WTC11 (cell line): Measurements from ENCODE around the gene AKT2.

ENCODE experiments used
- JUN ChIP-seq: sonication (generic); formaldehyde crosslinking; IDR thresholded peaks from 2 replicates; pipeline ENCODE4 v1.8.0; 2023; ENCODE audit warnings: mild to moderate bottlenecking, missing genetic modification reagents
- TEAD4 ChIP-seq: sonication (generic); formaldehyde crosslinking; IDR thresholded peaks from 2 replicates; pipeline ENCODE4 v1.8.0; 2022; ENCODE audit warnings: mild to moderate bottlenecking, missing genetic modification reagents
- ZBTB43 ChIP-seq: sonication (generic); formaldehyde crosslinking; IDR thresholded peaks from 2 replicates; pipeline ENCODE4 v1.8.1; 2023; ENCODE audit warnings: mild to moderate bottlenecking, missing genetic modification reagents
- ZNF121 ChIP-seq: sonication (generic); formaldehyde crosslinking; IDR thresholded peaks from 2 replicates; pipeline ENCODE4 v1.8.0; 2023; ENCODE audit warnings: missing genetic modification reagents
- TF ChIP-seq, protein P1 (sequence below): sonication (generic); formaldehyde crosslinking; IDR thresholded peaks from 2 replicates; pipeline ENCODE4 v1.8.0; 2022; ENCODE audit warnings: mild to moderate bottlenecking, missing genetic modification reagents
- TF ChIP-seq, protein P2 (sequence below): fragments of 200-600 bp; IDR thresholded peaks from 2 replicates; pipeline ENCODE4 v1.8.0; 2022; ENCODE audit warnings: antibody characterized with exemption

DNA sequence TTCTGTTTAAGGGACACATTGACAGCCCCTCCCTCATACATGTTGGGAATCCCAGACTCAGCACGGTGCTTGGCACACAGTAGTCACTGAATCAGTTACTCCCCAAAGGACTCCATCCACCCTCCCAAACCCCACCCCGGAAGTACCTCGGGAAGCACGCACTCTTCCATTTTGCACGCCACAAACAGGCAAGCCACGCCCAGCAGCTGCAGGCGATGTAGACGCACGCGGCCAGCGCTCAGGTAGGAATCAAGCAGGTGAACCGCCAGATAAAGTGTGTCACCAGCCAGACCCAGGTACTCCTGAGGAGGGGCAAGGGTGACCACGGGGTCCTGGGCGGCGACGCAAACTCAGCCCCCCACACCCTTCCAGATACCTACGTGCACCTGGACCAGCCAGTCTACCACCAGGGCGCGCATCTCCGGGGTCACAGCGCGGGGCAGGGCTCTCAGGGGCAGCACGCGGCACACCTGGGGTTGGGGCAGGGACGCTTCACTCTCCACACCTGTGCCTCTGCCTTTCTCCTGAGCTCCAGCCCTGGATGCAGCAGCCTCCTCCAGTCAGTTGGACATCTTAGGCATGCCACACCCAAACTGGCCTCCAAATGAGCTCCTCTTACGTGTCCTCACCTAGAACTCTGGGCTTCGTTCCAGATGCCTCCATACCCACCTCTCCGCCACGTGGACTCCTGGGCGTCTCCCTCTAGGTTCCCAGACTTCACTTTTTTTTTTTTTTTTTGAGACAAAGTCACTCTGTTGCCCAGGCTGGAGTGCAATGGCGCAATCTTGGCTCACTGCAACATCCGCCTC, 60.6 kb downstream of the AKT2 start:
- TF ChIP-seq, protein P1, sequence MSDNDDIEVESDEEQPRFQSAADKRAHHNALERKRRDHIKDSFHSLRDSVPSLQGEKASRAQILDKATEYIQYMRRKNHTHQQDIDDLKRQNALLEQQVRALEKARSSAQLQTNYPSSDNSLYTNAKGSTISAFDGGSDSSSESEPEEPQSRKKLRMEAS (CRISPR knock-in tag), result no peak
- no peak for TF ChIP-seq ZNF121 (CRISPR knock-in tag)
- TF ChIP-seq, protein P2, sequence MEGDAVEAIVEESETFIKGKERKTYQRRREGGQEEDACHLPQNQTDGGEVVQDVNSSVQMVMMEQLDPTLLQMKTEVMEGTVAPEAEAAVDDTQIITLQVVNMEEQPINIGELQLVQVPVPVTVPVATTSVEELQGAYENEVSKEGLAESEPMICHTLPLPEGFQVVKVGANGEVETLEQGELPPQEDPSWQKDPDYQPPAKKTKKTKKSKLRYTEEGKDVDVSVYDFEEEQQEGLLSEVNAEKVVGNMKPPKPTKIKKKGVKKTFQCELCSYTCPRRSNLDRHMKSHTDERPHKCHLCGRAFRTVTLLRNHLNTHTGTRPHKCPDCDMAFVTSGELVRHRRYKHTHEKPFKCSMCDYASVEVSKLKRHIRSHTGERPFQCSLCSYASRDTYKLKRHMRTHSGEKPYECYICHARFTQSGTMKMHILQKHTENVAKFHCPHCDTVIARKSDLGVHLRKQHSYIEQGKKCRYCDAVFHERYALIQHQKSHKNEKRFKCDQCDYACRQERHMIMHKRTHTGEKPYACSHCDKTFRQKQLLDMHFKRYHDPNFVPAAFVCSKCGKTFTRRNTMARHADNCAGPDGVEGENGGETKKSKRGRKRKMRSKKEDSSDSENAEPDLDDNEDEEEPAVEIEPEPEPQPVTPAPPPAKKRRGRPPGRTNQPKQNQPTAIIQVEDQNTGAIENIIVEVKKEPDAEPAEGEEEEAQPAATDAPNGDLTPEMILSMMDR, result no peak
- TF ChIP-seq TEAD4 (CRISPR knock-in tag), result no peak
- no peak for TF ChIP-seq ZBTB43 (CRISPR knock-in tag)
- TF ChIP-seq JUN (CRISPR knock-in tag), result no peak
